Vagina (tissue), 2 donors: ENCODE results near the gene POFUT1.

Experiments
- POLR2A ChIP-seq, 2 donors: fragments of 450-650 bp; IDR thresholded peaks; one replicate each; pipeline ENCODE4 v1.6.1; 2017; ENCODE audit warnings: antibody characterized with exemption in 2 of 2, mild to moderate bottlenecking in 2 of 2, moderate library complexity in 2 of 2
- POLR2AphosphoS5 ChIP-seq, 2 donors: sonication (generic); formaldehyde crosslinking; IDR thresholded peaks; one replicate each; pipeline ENCODE4 v1.9.0; 2017; ENCODE audit warnings: antibody characterized with exemption in 2 of 2, mild to moderate bottlenecking in 2 of 2, low read depth in 1 of 2; ENCODE audit not compliant: insufficient read depth in 1 of 2
- TF ChIP-seq, protein P1 (sequence below), 3 experiments: fragments of 450-650 bp in 2 of 3; fragments of 200-600 bp in 1 of 3; sonication (generic) in 1 of 3; IDR thresholded peaks; one replicate each; pipeline ENCODE4 v1.5.1; 2017 to 2019; ENCODE audit warnings: antibody characterized with exemption in 3 of 3, mild to moderate bottlenecking in 2 of 3, moderate library complexity in 2 of 3

- TF ChIP-seq, protein P1, sequence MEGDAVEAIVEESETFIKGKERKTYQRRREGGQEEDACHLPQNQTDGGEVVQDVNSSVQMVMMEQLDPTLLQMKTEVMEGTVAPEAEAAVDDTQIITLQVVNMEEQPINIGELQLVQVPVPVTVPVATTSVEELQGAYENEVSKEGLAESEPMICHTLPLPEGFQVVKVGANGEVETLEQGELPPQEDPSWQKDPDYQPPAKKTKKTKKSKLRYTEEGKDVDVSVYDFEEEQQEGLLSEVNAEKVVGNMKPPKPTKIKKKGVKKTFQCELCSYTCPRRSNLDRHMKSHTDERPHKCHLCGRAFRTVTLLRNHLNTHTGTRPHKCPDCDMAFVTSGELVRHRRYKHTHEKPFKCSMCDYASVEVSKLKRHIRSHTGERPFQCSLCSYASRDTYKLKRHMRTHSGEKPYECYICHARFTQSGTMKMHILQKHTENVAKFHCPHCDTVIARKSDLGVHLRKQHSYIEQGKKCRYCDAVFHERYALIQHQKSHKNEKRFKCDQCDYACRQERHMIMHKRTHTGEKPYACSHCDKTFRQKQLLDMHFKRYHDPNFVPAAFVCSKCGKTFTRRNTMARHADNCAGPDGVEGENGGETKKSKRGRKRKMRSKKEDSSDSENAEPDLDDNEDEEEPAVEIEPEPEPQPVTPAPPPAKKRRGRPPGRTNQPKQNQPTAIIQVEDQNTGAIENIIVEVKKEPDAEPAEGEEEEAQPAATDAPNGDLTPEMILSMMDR (IDR thresholded peaks at IDR 0.05), result no peak
- TF ChIP-seq POLR2A (IDR thresholded peaks at IDR 0.05), result no peak
- TF ChIP-seq POLR2AphosphoS5 (IDR thresholded peaks at IDR 0.05; ENCODE audit: insufficient read depth in 1 of 2, low read depth in 1 of 2), result no peak
Observed at GRCh38 chr20:32282461-32282860, 74.8 kb downstream of the POFUT1 start.
